T-helper 17 cell (primary cell): Measurements from ENCODE around the gene TBL1XR1. TPM values are rescaled to one million over a fixed set of nuclear protein-coding genes. Genes with fewer than 3 reads are reported as not detected.
A peak's percentile ranks its signal among the peaks of the same experiment; 100 is the strongest.

ENCODE experiments used
- ATAC-seq: fragments of 150-1000 bp; cut with Tn5 transposase; 2 replicates; pipeline ENCODE4 v1.10.0; 2021; ENCODE audit warnings: mild to moderate bottlenecking, moderate library complexity
- DNase-seq, 3 donors: peaks; one replicate each; pipeline versions ENCODE4 v3.0.0 to v3.0.0-alpha.2; 2020 to 2021
- H3K9me3 ChIP-seq: one replicate; pipeline ENCODE4 v1.7.0; 2013; ENCODE audit warnings: low read length, mild to moderate bottlenecking; ENCODE audit not compliant: control insufficient read depth, poor library complexity, severe bottlenecking
- H3K27ac Mint-ChIP-seq: one replicate; pipeline ENCODE4 v1.8.0; 2022; ENCODE audit warnings: mild to moderate bottlenecking, moderate library complexity, mixed read lengths
- H3K27me3 Mint-ChIP-seq: one replicate; pipeline ENCODE4 v1.8.0; 2022; ENCODE audit warnings: mixed read lengths
- H3K36me3 Mint-ChIP-seq: one replicate; pipeline ENCODE4 v1.8.0; 2022; ENCODE audit warnings: low read depth, mixed read lengths
- H3K4me1 Mint-ChIP-seq: one replicate; pipeline ENCODE4 v1.8.0; 2022; ENCODE audit warnings: mild to moderate bottlenecking, mixed read lengths
- H3K4me3 Mint-ChIP-seq: one replicate; pipeline ENCODE4 v1.8.0; 2022; ENCODE audit warnings: mild to moderate bottlenecking, moderate library complexity, mixed read lengths
- total RNA-seq, 4 donors: library from RNA in 2 of 4; stranded (reverse) in 2 of 4; gene quantifications; one replicate each; pipeline ENCODE4 v1.2.3 and lab custom pipeline; 2022 to 2026

Gene TBL1XR1
- total RNA-seq, result 100 to 1,000 TPM; 115 to 136 TPM
- total RNA-seq (lab: John Stamatoyannopoulos, UW), result 165 to 204 reads per million in 2 donors

DNA sequence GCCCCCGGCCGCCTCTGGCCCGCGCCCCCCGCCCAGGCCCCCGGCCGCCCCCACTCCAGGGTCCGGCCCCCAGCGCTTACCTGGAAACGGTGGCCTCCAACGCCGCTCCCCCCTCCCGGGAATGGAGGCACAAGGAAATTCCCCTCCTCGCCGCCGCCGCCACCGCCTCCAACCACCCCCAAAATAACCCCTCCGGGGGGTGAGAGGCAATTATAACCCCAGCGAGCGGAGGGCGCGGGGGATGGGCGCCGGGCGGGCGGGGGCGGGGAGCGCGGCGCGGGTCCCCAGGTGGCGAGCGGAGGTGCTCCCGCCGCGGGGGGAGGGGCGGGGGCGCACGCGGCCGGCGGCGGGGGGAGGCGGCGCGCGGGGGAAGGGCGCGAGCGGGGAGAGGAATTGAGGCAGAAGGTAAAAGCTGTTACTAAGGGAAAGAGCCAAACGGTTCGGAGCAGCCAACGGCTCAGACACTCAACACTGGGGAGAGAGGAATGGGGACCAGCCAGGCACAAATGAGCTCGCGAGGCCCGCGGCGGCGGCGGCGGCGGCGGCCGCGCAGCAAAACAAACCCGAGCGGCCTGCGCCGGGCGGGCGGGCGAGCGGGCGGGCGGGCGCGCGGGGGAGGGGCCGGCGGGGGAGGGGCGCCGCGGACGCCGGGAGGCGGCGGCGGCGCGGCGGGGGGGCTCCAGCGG is at the start of gene TBL1XR1:
TSS of gene TBL1XR1 (minus strand) at position 442 of the 686 bp plus-strand sequence. CDS start 132,505 bp downstream, outside the sequence.
- no peaks in the 10 kb centered on the region for H3K9me3 ChIP-seq
- Mint-ChIP-seq H3K36me3 (peaks cover 2% of the 10 kb centered on the region), H3K27ac (peak within 1 kb of the TSS; percentile 95), H3K4me1 (peaks cover 42% of the 10 kb centered on the region), H3K4me3 (peak within 1 kb of the TSS; percentile 98), H3K27me3 (no peaks in the 10 kb centered on the region)
- ATAC-seq, result peak; percentile 67
- peak; percentile 78 to 83 (median 81) for DNase-seq

DNA sequence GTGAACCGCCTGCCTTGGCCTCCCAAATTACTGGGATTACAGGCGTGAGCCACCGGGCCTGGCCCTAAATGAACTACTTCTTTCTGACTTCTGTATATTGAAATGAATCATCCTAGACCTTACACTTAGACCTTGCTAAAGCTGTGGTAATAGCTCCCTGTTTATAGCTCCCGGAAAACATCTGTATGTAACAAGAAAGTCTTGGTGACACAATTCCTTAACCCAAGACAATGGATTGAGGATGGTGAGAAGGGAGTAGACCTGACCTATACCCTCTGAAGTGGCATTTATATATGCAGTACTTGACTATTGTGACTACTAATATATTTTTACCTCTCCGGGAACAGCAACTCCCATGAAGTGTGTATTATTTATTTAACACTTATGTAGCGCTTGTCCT is 48.0 kb upstream of the TBL1XR1 start:
- DNase-seq, result no peak
- Mint-ChIP-seq H3K27ac (no peak overlapping the region), H3K4me3 (no peak overlapping the region), H3K36me3 (no peaks in the 10 kb centered on the region), H3K27me3 (no peaks in the 10 kb centered on the region), H3K4me1 (peaks cover 4% of the 10 kb centered on the region)
- no peaks in the 10 kb centered on the region for H3K9me3 ChIP-seq
- ATAC-seq, result no peak

DNA sequence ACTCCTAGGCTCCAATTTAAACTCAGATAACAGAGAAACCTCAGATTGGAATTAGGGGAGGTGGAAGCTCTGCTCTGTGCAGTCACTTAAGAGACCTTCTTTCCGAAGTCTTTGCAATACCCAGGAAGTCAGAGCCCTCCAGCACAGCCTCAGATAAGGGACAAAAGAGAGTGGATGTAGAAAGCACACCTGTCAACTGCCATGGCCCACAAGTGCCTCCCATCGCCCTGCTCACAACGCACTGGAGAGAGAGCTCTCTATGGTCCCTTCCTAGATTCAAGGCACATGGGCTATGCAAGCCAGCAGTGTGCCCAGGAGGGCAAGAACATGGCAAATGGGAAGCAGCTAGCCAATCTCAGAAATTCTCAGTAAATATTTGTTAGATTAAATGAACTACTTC is 47.3 kb upstream of the TBL1XR1 start:
- peaks cover 2% of the 10 kb centered on the region for H3K4me1 Mint-ChIP-seq
- H3K27ac Mint-ChIP-seq, result no peak overlapping the region
- no peaks in the 10 kb centered on the region for H3K27me3 Mint-ChIP-seq
- no peaks in the 10 kb centered on the region for H3K36me3 Mint-ChIP-seq
- H3K4me3 Mint-ChIP-seq, result no peak overlapping the region
- ATAC-seq (no peak), DNase-seq (no peak)
- no peaks in the 10 kb centered on the region for H3K9me3 ChIP-seq

DNA sequence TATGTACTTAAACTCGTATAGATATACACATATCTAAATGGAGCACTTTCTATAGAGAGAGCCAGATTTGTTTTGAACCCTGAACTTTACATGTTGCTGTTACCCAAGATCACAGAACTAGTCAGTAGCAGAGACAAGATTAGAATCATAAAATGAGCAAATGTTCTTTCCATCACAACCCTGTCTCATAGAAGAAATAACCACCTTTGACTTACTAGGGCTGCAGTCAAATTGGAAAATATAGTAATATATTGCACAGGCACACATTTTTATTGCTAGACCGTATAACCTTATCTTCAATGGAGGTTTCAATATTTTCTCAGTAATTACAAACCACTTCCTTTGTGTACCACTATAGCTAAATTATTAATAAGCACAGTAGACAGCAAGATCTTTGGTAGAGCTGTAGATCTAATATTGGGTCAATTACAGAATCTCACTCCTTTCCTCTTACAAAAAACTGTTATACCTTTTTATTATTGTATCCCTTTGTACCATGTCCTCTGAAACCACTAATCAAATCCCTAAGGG is 41.5 kb upstream of the TBL1XR1 start:
- Mint-ChIP-seq H3K4me3 (no peak overlapping the region), H3K4me1 (peaks cover 6% of the 10 kb centered on the region), H3K27me3 (no peaks in the 10 kb centered on the region), H3K27ac (no peak overlapping the region), H3K36me3 (no peaks in the 10 kb centered on the region)
- ATAC-seq, result no peak
- no peaks in the 10 kb centered on the region for H3K9me3 ChIP-seq
- DNase-seq, result no peak

DNA sequence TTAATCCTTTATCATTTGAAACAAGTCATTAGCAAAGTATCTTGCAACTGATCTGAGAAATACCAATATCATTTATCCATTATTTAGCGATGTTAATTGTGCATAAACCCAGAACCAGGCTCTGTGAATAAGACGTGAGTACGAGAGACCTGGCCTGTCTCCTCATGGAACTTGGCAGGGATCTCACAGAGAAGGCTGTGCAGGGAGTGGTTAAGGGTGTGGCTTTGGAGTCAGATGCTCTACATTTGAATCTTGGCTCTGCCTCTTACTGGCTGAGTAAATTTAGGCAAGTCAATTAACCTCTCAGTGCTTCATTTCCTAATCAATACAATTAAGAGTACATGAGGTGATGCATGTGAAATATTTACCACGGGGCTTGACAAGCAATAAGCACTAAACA is 39.9 kb upstream of the TBL1XR1 start:
- H3K9me3 ChIP-seq, result no peaks in the 10 kb centered on the region
- H3K27ac Mint-ChIP-seq, result no peak overlapping the region
- no peaks in the 10 kb centered on the region for H3K27me3 Mint-ChIP-seq
- no peak for ATAC-seq
- peaks cover 4% of the 10 kb centered on the region for H3K4me1 Mint-ChIP-seq
- H3K4me3 Mint-ChIP-seq, result no peak overlapping the region
- no peaks in the 10 kb centered on the region for H3K36me3 Mint-ChIP-seq
- DNase-seq, result no peak

DNA sequence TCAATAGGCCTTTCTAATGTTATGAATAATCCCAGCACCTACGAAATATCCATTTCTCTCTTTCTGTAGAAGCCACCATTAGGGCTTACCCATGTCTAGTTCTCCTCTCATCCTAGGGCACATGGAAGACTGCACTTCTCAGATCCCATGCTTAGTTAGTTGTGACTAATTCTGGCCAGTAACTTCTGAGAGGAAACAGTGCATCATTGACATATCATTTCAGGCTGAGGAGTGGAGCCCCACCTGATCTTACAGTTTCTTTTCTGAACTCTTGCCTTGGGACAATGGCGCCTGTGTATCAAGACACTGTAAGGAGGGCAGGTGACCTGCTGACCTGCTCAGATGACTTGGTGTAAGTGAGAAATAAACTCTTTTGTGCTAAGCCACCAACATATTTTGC is 39.4 kb upstream of the TBL1XR1 start:
- DNase-seq (no peak), ATAC-seq (no peak)
- Mint-ChIP-seq H3K27me3 (no peaks in the 10 kb centered on the region), H3K27ac (no peak overlapping the region), H3K4me1 (peaks cover 4% of the 10 kb centered on the region), H3K36me3 (no peaks in the 10 kb centered on the region), H3K4me3 (no peak overlapping the region)
- H3K9me3 ChIP-seq, result no peaks in the 10 kb centered on the region

DNA sequence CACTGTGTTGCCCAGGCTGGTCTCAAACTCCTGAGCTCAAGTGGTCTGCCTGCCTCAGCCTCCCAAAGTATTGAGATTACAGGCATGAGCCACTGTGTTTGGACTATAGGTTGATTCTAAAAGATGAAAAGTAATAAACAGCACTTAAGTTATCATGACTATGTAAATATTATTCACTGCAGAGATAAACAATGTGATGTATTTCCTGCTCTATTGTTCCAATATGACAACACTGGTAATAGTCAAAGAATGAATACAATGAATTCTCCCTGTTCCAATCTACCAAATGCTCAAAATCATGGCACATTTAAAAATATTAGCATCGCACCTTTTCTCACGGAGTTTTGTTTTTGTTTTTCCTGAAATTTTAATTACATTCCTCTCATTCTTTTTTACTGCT is 36.8 kb upstream of the TBL1XR1 start:
- H3K9me3 ChIP-seq, result no peaks in the 10 kb centered on the region
- H3K36me3 Mint-ChIP-seq, result no peaks in the 10 kb centered on the region
- no peak for DNase-seq
- H3K27me3 Mint-ChIP-seq, result no peaks in the 10 kb centered on the region
- H3K27ac Mint-ChIP-seq, result no peak overlapping the region
- no peak for ATAC-seq
- no peak overlapping the region for H3K4me3 Mint-ChIP-seq
- peaks cover 9% of the 10 kb centered on the region for H3K4me1 Mint-ChIP-seq

DNA sequence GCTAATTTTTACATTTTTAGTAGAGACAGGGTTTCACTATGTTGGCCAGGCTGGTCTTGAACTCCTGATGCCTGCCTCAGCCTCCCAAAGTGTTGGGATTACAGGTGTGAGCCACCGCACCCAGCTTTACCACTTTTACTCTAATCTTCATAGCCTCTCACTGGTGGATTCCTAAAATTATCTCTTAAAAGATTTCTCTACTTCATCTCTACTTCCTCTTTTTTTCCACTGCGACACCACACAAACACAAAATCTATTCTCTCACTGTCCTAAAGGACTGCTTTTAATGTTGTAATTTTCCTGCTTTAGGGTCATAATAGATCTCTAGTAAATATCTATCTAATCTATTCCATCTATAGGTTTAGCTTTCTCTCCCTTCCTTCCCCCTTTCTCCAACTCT is 34.0 kb upstream of the TBL1XR1 start:
- H3K27me3 Mint-ChIP-seq, result no peaks in the 10 kb centered on the region
- H3K4me3 Mint-ChIP-seq, result no peak overlapping the region
- no peak for DNase-seq
- no peak overlapping the region for H3K27ac Mint-ChIP-seq
- no peak for ATAC-seq
- peaks cover 5% of the 10 kb centered on the region for H3K4me1 Mint-ChIP-seq
- no peaks in the 10 kb centered on the region for H3K9me3 ChIP-seq
- no peaks in the 10 kb centered on the region for H3K36me3 Mint-ChIP-seq

DNA sequence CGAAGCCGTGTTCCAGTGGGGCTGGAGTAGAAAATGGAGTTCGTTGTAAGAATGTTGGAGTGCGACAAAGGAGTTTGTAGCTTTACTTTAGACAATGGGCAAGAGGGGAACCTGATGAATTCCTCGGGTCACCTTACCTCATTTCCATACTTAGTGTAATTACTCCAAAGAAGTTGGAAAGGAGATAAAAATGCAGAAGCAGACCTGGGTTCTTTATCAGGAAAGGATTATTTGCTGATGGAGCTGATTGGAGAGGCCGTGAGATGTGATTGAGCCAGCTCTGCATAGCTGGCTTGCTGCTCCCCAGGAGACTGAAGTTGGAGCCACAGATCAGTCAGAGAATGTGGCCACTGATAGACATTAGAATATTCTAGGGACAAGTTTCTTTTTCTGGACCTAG is 33.4 kb upstream of the TBL1XR1 start:
- Mint-ChIP-seq H3K27me3 (no peaks in the 10 kb centered on the region), H3K27ac (no peak overlapping the region), H3K4me3 (no peak overlapping the region), H3K4me1 (peaks cover 5% of the 10 kb centered on the region), H3K36me3 (no peaks in the 10 kb centered on the region)
- ATAC-seq, result no peak
- H3K9me3 ChIP-seq, result no peaks in the 10 kb centered on the region
- DNase-seq, result no peak

DNA sequence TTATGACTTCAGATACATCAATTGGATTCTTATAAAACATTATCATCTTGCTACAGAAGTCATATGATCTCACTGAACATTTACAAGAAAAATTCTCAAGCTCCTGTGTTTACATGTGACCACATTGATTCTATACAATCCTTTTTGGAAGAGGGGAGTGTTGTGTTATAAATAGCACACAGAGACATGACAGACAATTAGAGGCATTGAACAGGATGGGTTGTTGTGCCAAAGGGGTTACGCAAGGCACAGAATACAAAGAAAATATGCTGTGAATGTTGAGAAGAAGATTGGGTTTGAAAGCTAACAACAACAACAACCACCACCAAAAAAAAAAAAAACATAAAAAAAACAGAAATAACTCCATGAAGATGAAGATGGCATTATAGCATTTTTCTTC is 32.5 kb upstream of the TBL1XR1 start:
- Mint-ChIP-seq H3K4me3 (no peak overlapping the region), H3K4me1 (peaks cover 5% of the 10 kb centered on the region), H3K27ac (no peak overlapping the region), H3K27me3 (no peaks in the 10 kb centered on the region), H3K36me3 (no peaks in the 10 kb centered on the region)
- H3K9me3 ChIP-seq, result no peaks in the 10 kb centered on the region
- DNase-seq, result no peak
- no peak for ATAC-seq

DNA sequence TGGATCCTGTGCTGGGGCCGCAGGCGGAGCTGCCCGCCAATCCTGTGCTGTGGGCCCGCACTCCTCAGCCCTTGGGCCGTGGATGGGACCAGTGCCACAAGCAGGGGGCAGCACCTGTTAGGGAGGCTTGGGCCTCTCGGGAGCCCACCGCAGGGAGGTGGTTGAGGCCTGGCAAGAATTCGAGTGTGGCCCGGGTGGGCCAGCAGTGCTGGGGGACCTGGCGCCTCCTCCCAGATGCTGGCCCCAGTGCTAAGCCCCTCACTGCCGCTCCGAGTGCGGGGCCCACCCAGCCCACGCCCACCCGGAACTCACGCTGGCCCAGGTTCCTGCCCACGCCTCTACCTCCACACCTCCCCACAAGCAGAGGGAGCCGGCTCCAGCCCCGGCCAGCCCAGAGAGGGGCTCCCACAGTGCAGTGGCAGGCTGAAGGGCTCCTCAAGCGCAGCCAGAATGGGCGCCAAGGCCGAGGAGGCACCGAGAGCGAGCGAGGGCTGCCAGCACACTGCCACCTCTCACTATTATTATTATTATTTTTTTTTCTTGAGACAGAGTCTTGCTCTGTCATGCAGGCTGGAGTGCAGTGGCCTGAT is 31.4 kb upstream of the TBL1XR1 start:
- H3K4me1 Mint-ChIP-seq, result peaks cover 10% of the 10 kb centered on the region
- no peaks in the 10 kb centered on the region for H3K27me3 Mint-ChIP-seq
- no peak overlapping the region for H3K27ac Mint-ChIP-seq
- H3K9me3 ChIP-seq, result no peaks in the 10 kb centered on the region
- no peak for ATAC-seq
- DNase-seq, result no peak
- no peaks in the 10 kb centered on the region for H3K36me3 Mint-ChIP-seq
- no peak overlapping the region for H3K4me3 Mint-ChIP-seq

DNA sequence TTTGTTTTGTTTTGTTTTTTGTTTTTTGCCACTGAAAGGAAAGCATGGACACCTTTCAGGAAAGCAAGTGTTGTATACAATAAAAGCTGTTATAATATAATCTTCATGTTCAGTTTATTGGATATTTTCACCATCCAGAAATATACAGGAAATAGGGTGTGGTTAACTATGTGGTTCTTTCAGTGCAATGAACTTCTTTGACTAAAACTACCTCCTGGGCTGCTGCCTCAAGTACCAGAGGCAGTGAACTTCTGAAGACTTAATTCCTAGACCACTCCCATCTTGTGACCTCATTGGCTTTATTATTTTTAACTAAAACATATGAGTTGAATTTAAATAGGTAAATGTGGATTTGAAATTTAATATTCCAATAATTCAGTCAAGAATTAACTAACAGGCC is 27.1 kb upstream of the TBL1XR1 start:
- Mint-ChIP-seq H3K36me3 (no peaks in the 10 kb centered on the region), H3K4me1 (peaks cover 20% of the 10 kb centered on the region), H3K27ac (no peak overlapping the region), H3K4me3 (no peak overlapping the region), H3K27me3 (no peaks in the 10 kb centered on the region)
- peak; percentile 61 for ATAC-seq
- H3K9me3 ChIP-seq, result no peaks in the 10 kb centered on the region
- no peak for DNase-seq

DNA sequence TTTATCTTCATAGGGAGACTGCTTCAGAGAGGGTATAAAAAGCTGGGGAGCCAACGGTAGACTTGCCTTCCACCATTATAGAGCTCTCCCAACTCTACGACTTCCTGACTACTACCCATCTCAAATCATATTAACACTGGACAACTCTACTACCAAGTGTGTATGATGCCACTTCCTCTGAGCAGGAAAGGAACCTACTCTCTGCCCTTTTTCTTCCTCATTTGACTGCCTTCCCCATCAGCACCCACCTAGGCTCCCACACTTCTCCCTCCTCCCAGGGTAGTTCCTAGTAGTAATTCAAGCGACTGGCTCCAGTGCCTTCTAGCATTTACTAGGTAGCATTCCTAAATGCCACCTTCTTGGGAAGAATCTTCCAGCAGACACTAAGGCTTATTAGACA is 24.5 kb upstream of the TBL1XR1 start:
- no peak for DNase-seq
- no peaks in the 10 kb centered on the region for H3K27me3 Mint-ChIP-seq
- no peaks in the 10 kb centered on the region for H3K9me3 ChIP-seq
- no peak overlapping the region for H3K27ac Mint-ChIP-seq
- no peak overlapping the region for H3K4me3 Mint-ChIP-seq
- ATAC-seq, result no peak
- peaks cover 20% of the 10 kb centered on the region for H3K4me1 Mint-ChIP-seq
- no peaks in the 10 kb centered on the region for H3K36me3 Mint-ChIP-seq
